Fibroblast of mammary gland (primary cell): ENCODE data around the gene CEP128.

Experiments
- DNase-seq: peaks from one replicate; pipeline ENCODE4 v3.0.0-alpha.2; 2010; ENCODE audit warnings: low read depth
- H3K4me3 ChIP-seq: 2 replicates; pipeline ENCODE4 v1.5.1; 2011; ENCODE audit warnings: low read depth, mild to moderate bottlenecking, low read length, moderate library complexity; ENCODE audit not compliant: control insufficient read depth
- TF ChIP-seq, protein P1 (sequence below): conservative IDR thresholded peaks from 2 replicates; pipeline ENCODE4 v1.5.1; 2011; ENCODE audit warnings: low read depth, low read length, inconsistent platforms; ENCODE audit not compliant: control insufficient read depth, insufficient read depth

Gene CEP128

DNA sequence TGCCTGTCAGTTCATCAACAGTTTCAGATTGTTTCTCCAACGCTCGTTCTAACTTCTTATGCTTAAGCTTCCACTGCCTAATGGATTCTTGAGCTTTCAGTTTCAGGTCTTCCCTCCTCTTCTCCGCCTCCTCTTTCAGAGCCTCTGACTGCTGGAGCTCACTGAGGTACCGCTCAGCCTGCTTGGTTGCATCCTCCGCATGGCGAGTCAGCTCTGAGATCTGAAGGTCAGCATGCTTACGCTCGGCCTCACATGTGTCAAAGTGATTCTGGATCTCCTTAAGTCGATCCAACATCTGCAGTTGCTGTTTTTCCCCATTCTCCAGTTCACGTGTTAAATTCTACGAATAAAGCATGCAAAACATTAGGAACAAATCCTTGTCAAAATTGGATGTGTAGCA, 148.8 kb downstream of the CEP128 start:
- TF ChIP-seq, protein P1, sequence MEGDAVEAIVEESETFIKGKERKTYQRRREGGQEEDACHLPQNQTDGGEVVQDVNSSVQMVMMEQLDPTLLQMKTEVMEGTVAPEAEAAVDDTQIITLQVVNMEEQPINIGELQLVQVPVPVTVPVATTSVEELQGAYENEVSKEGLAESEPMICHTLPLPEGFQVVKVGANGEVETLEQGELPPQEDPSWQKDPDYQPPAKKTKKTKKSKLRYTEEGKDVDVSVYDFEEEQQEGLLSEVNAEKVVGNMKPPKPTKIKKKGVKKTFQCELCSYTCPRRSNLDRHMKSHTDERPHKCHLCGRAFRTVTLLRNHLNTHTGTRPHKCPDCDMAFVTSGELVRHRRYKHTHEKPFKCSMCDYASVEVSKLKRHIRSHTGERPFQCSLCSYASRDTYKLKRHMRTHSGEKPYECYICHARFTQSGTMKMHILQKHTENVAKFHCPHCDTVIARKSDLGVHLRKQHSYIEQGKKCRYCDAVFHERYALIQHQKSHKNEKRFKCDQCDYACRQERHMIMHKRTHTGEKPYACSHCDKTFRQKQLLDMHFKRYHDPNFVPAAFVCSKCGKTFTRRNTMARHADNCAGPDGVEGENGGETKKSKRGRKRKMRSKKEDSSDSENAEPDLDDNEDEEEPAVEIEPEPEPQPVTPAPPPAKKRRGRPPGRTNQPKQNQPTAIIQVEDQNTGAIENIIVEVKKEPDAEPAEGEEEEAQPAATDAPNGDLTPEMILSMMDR: no peak
- no peak overlapping the region for H3K4me3 ChIP-seq
- no peak for DNase-seq

DNA sequence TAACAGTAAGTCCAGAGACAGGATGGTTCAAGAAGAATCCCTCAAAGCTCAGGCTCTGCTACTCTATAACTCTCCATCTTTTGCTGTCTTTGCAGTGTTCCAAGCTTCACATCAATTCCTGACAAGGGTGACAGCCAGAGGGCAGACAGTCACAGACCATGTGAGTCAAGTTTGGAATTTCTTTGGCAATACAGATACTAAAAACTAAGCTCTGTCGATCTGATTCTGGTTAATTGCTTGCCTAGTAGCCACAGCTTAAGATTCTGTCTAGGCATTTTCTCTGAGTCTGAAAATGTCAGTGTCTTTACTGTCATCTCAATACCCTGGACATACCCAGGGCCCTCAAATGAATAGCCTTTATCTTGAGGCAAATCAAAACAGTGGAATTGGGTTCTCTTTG, 153.7 kb downstream of the CEP128 start:
- TF ChIP-seq, protein P1: no peak
- no peak overlapping the region for H3K4me3 ChIP-seq
- DNase-seq: no peak

DNA sequence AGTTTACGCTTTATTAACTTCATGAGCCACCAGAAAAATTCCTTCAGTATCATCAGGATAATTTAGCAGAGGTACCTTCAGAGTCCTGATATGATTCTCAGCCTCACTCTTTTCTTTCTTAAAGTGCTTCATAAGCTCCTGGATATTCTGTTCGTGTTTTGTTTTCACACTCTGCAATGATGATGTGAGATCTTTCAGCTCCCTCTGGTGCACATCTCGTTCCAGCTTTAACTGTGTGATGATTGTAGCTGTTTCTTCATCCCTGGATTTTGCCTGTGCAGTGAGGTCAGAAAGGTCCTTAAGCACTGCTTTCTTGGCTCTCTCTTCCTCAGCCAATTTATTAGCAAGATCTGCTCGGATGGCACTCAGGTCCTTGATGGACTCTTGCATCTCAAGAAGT, 156.7 kb downstream of the CEP128 start:
- peak; percentile 35 for DNase-seq
- H3K4me3 ChIP-seq: no peak overlapping the region
- TF ChIP-seq, protein P1: no peak

DNA sequence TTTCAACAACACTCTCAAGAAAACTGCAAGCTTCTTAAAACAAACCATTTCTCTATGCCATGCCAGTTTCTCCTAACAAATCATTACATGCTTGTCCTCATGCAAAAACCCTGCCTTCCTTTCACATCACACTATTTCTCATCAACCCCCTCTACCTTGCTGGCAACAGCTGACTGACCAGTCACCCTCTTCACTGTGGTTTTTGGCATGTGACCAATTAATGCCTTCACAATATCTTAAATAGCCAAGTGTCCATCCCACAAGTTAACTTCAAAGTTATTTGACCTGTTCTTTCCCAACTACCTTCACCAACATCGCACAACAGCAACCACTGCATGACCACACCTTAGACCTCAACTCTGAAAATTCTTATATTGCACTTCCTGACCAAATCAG, 159.6 kb downstream of the CEP128 start:
- H3K4me3 ChIP-seq: no peak overlapping the region
- DNase-seq: peak; percentile 42

DNA sequence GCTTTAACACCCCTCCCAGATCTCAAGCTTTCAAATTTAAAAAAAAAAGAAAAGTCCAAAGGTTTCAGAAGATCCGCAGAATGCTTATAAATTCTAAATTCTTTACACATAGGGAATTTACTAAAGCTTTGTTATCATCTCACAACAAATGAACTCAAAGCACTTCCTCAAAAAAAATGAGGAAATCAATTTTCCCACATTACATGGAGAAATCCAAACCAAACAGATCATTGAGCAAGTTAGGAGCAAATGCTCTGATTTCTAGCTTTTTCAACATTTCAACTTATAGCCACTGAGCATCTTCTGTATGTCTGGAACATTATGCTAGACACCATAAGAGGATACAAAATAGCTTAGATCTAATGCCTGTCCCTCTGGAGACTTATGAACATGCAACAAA, 161.0 kb downstream of the CEP128 start:
- TF ChIP-seq, protein P1: no peak
- DNase-seq: no peak
- H3K4me3 ChIP-seq: no peak overlapping the region

More for the DNA sequence above, 159.6 kb downstream of the CEP128 start:
- TF ChIP-seq, protein P1: no peak

DNA sequence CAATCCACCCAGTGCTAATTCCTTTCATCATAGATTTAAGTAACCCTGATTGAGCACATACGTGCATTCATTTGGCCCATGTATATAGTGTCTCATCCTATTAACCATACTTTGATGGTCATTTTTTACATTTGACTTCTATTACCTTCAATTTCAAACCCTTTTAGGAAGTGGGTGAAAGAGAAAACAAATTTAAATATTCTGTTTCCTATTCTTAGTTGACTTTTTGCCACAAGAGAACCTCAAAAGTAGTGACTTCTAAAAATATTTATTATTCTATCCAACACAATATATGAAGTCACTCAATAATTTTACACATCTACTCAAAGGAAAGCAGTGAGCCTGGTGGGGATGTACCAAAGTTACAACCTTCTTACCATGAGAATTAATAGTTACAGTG, 164.9 kb downstream of the CEP128 start:
- H3K4me3 ChIP-seq: no peak overlapping the region
- TF ChIP-seq, protein P1: no peak
- no peak for DNase-seq

DNA sequence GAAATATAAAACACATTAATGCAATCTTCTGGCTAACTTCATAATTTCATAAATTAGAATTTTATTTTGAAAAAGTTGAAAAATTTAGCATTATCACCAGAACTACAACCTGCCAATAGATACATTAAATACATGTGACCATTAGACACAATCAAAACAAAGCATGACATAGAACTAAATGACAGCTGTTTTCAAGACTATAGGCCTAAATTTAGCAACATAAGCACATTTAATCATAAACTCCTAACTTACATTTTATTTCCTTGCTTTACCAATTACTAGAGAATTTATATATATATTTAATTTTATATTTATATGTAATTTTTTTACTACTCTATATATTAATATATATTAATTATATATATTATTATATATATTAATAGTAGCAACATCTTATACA, 165.4 kb downstream of the CEP128 start:
- H3K4me3 ChIP-seq: no peak overlapping the region
- DNase-seq: no peak
- TF ChIP-seq, protein P1: no peak
